Measurements from ENCODE around the gene LRGUK.

LRGUK gene

DNA sequence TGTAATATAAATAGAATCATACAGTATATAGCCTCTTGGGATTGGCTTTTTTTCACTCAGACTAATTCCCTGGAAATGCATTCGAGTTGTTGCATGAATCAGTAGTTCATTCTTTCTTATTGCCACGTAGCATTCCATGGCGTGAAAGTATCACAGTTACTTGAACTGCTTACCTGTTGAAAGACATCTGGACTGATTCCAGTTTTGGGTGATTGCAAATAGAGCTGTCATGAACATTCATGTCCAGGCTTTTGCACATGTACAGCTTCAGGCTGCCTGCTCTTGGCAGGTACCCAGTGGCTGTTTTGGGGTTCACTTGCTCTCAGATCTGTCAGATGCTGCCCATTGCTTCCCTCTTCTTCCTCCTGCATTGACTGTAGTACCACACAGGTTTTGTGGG, 54.9 kb downstream of the LRGUK start:
- no peak overlapping the region for H3K4me3 ChIP-seq (ENCODE audit: low read depth, low read length)
- TF ChIP-seq, protein P1, sequence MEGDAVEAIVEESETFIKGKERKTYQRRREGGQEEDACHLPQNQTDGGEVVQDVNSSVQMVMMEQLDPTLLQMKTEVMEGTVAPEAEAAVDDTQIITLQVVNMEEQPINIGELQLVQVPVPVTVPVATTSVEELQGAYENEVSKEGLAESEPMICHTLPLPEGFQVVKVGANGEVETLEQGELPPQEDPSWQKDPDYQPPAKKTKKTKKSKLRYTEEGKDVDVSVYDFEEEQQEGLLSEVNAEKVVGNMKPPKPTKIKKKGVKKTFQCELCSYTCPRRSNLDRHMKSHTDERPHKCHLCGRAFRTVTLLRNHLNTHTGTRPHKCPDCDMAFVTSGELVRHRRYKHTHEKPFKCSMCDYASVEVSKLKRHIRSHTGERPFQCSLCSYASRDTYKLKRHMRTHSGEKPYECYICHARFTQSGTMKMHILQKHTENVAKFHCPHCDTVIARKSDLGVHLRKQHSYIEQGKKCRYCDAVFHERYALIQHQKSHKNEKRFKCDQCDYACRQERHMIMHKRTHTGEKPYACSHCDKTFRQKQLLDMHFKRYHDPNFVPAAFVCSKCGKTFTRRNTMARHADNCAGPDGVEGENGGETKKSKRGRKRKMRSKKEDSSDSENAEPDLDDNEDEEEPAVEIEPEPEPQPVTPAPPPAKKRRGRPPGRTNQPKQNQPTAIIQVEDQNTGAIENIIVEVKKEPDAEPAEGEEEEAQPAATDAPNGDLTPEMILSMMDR (IDR thresholded peaks at IDR 0.05; ENCODE audit: borderline replicate concordance, insufficient read depth, low read depth, low read length) = no peak

- H3K4me3 ChIP-seq (ENCODE audit: low read depth, low read length) = no peak overlapping the region
- TF ChIP-seq, protein P1 (IDR thresholded peaks at IDR 0.05; ENCODE audit: borderline replicate concordance, insufficient read depth, low read depth, low read length) = no peak
Measured at GRCh38 chr7:134184767-134185166, 57.6 kb downstream of the LRGUK start.

DNA sequence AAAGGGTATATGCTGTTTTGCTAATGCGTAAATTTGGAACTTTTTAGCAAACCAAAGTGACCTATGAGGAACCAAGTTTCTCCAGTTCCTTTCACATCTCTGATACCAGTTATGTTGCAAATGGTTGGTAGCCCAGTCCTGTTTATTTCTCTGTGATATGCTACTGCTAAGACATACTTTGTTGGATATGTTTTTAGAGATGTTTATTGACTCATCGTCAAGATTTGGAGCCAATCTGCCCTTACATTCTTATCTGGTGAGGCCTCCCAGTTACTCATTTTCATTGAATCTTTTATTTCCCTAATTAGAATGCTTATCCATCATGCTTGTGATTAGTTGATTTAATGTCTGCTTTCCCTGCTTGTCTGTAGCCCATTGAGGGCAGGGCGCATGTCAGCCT, 58.9 kb downstream of the LRGUK start:
- no peak overlapping the region for H3K4me3 ChIP-seq (ENCODE audit: low read depth, low read length)
- TF ChIP-seq, protein P1 (IDR thresholded peaks at IDR 0.05; ENCODE audit: borderline replicate concordance, insufficient read depth, low read depth, low read length) = no peak

GRCh38 chr7:134186801-134187200, 59.7 kb downstream of the LRGUK start:
- TF ChIP-seq, protein P1 (IDR thresholded peaks at IDR 0.05; ENCODE audit: borderline replicate concordance, insufficient read depth, low read depth, low read length) = no peak

GRCh38 chr7:134187893-134188292, 60.8 kb downstream of the LRGUK start:
- no peak overlapping the region for H3K4me3 ChIP-seq (ENCODE audit: low read depth, low read length)
- TF ChIP-seq, protein P1 (IDR thresholded peaks at IDR 0.05; ENCODE audit: borderline replicate concordance, insufficient read depth, low read depth, low read length) = no peak

More at GRCh38 chr7:134186801-134187200, 59.7 kb downstream of the LRGUK start:
- H3K4me3 ChIP-seq (ENCODE audit: low read depth, low read length) = no peak overlapping the region

DNA sequence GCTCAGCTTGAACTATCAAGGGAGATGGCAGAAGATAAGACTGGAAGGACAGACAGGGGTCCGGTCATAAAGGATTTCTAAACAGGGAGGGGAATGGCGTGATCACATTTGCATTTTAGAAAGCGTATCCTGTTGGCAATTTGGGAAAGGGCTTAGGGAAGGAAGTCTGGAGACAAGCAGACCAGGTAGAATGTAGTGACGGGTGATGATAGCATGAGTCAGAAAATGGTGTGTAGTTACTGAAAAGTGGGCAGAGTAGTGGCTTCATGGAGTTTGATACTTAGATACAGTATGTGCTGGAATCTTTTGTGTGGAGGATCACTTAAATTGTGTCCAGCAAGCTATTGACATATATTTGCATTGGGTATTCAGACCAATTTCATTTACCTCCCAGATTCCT, 61.2 kb downstream of the LRGUK start:
- H3K4me3 ChIP-seq (ENCODE audit: low read depth, low read length) = no peak overlapping the region
- TF ChIP-seq, protein P1 (IDR thresholded peaks at IDR 0.05; ENCODE audit: borderline replicate concordance, insufficient read depth, low read depth, low read length) = no peak

- no peak overlapping the region for H3K4me3 ChIP-seq (ENCODE audit: low read depth, low read length)
- TF ChIP-seq, protein P1 (IDR thresholded peaks at IDR 0.05; ENCODE audit: borderline replicate concordance, insufficient read depth, low read depth, low read length) = no peak
Measured at GRCh38 chr7:134189559-134189958, 62.4 kb downstream of the LRGUK start.
